MG63 (cell line): ENCODE measurements around the gene ITGB6. TPM values are rescaled to one million over a fixed set of nuclear protein-coding genes. Genes with fewer than 3 reads are reported as not detected.

Experiments used
- DNase-seq: peaks from one replicate; pipeline ENCODE4 v3.0.0-alpha.2; 2020
- H3K27me3 ChIP-seq: fragments of 250-450 bp; sonication (Bioruptor Pico); 2 replicates; pipeline ENCODE4 v1.5.1; 2020; ENCODE audit warnings: mild to moderate bottlenecking, moderate library complexity
- H3K36me3 ChIP-seq: fragments of 250-450 bp; sonication (Bioruptor Pico); 2 replicates; pipeline ENCODE4 v1.5.1; 2020; ENCODE audit warnings: mild to moderate bottlenecking, moderate library complexity
- H3K4me3 ChIP-seq: fragments of 250-450 bp; sonication (Bioruptor Pico); 2 replicates; pipeline ENCODE4 v1.5.1; 2020; ENCODE audit warnings: mild to moderate bottlenecking, moderate library complexity
- H3K9me3 ChIP-seq: fragments of 250-450 bp; sonication (Bioruptor Pico); 2 replicates; pipeline ENCODE4 v1.5.1; 2020; ENCODE audit warnings: mild to moderate bottlenecking, moderate library complexity
- total RNA-seq: library from RNA; depleted of rRNA; stranded (reverse); fragments of >200 nt; shearing (Covaris generic); gene quantifications from 2 replicates; pipeline ENCODE4 v1.2.3, GENCODE V29; 2014; ENCODE audit warnings: low replicate concordance

ITGB6 gene
- total RNA-seq, 1 experiment from 2014 or later = not detected

- Histone ChIP-seq H3K4me3 (no peak overlapping the region), H3K27me3 (no peaks in the 10 kb centered on the region)
- DNase-seq = no peak
Observed at GRCh38 chr2:160096409-160096808, 103.7 kb downstream of the ITGB6 start.

GRCh38 chr2:160092445-160092844 lies 107.6 kb downstream of the ITGB6 start:
- H3K36me3 ChIP-seq = no peaks in the 10 kb centered on the region
- H3K27me3 ChIP-seq = no peaks in the 10 kb centered on the region
- no peak overlapping the region for H3K4me3 ChIP-seq
- DNase-seq = no peak
- H3K9me3 ChIP-seq = peaks cover 20% of the 10 kb centered on the region

More at GRCh38 chr2:160096409-160096808, 103.7 kb downstream of the ITGB6 start:
- peaks cover 5% of the 10 kb centered on the region for H3K9me3 ChIP-seq
- no peaks in the 10 kb centered on the region for H3K36me3 ChIP-seq

GRCh38 chr2:160091381-160091780 lies 108.7 kb downstream of the ITGB6 start:
- Histone ChIP-seq H3K36me3 (no peaks in the 10 kb centered on the region), H3K27me3 (no peaks in the 10 kb centered on the region), H3K9me3 (peaks cover 27% of the 10 kb centered on the region), H3K4me3 (no peak overlapping the region)
- no peak for DNase-seq

GRCh38 chr2:160087854-160088745 lies 112.0 kb downstream of the ITGB6 start:
- peaks cover 32% of the 10 kb centered on the region for H3K9me3 ChIP-seq
- no peaks in the 10 kb centered on the region for H3K36me3 ChIP-seq
- no peak overlapping the region for H3K4me3 ChIP-seq
- no peaks in the 10 kb centered on the region for H3K27me3 ChIP-seq
- DNase-seq = peak; percentile 3

GRCh38 chr2:160085662-160086061 lies 114.4 kb downstream of the ITGB6 start:
- Histone ChIP-seq H3K27me3 (no peaks in the 10 kb centered on the region), H3K4me3 (no peak overlapping the region), H3K36me3 (no peaks in the 10 kb centered on the region), H3K9me3 (peaks cover 33% of the 10 kb centered on the region)
- no peak for DNase-seq

- Histone ChIP-seq H3K27me3 (no peaks in the 10 kb centered on the region), H3K4me3 (no peak overlapping the region), H3K36me3 (no peaks in the 10 kb centered on the region), H3K9me3 (peaks cover 6% of the 10 kb centered on the region)
- DNase-seq = no peak
Observed at GRCh38 chr2:160077912-160078810, 121.9 kb downstream of the ITGB6 start.

- no peaks in the 10 kb centered on the region for H3K36me3 ChIP-seq
- H3K4me3 ChIP-seq = no peak overlapping the region
- H3K9me3 ChIP-seq = peaks cover 2% of the 10 kb centered on the region; the same call in 1 of the 2 replicates
- no peak for DNase-seq
- no peaks in the 10 kb centered on the region for H3K27me3 ChIP-seq
Observed at GRCh38 chr2:160076914-160077313, 123.2 kb downstream of the ITGB6 start.

- DNase-seq = no peak
- no peaks in the 10 kb centered on the region for H3K27me3 ChIP-seq
- no peaks in the 10 kb centered on the region for H3K36me3 ChIP-seq
- peaks cover 2% of the 10 kb centered on the region; the same call in 1 of the 2 replicates for H3K9me3 ChIP-seq
- no peak overlapping the region for H3K4me3 ChIP-seq
Observed at GRCh38 chr2:160076241-160076640, 123.8 kb downstream of the ITGB6 start.

- no peak overlapping the region for H3K4me3 ChIP-seq
- no peaks in the 10 kb centered on the region for H3K27me3 ChIP-seq
- H3K9me3 ChIP-seq = peaks cover 2% of the 10 kb centered on the region; the same call in 1 of the 2 replicates
- DNase-seq = peak; percentile 91
- H3K36me3 ChIP-seq = no peaks in the 10 kb centered on the region
Observed at GRCh38 chr2:160075171-160075570, 124.9 kb downstream of the ITGB6 start.

- Histone ChIP-seq H3K9me3 (peaks cover 5% of the 10 kb centered on the region; the same call in 1 of the 2 replicates), H3K4me3 (no peak overlapping the region), H3K27me3 (no peaks in the 10 kb centered on the region), H3K36me3 (no peaks in the 10 kb centered on the region)
- DNase-seq = no peak
Observed at GRCh38 chr2:160073284-160073888, 126.7 kb downstream of the ITGB6 start.

- H3K9me3 ChIP-seq = peaks cover 3% of the 10 kb centered on the region; the same call in 1 of the 2 replicates
- no peaks in the 10 kb centered on the region for H3K36me3 ChIP-seq
- H3K4me3 ChIP-seq = no peak overlapping the region
- H3K27me3 ChIP-seq = no peaks in the 10 kb centered on the region
- DNase-seq = no peak
Observed at GRCh38 chr2:160068906-160069305, 131.2 kb downstream of the ITGB6 start.

- Histone ChIP-seq H3K27me3 (no peaks in the 10 kb centered on the region), H3K36me3 (no peaks in the 10 kb centered on the region), H3K4me3 (no peak overlapping the region), H3K9me3 (peaks cover 3% of the 10 kb centered on the region; the same call in 1 of the 2 replicates)
- DNase-seq = no peak
Observed at GRCh38 chr2:160064916-160065315, 135.2 kb downstream of the ITGB6 start.

- Histone ChIP-seq H3K9me3 (peaks cover 3% of the 10 kb centered on the region; the same call in 1 of the 2 replicates), H3K4me3 (no peak overlapping the region), H3K27me3 (no peaks in the 10 kb centered on the region), H3K36me3 (no peaks in the 10 kb centered on the region)
- no peak for DNase-seq
Observed at GRCh38 chr2:160063879-160064612, 136.0 kb downstream of the ITGB6 start.

- DNase-seq = no peak
- Histone ChIP-seq H3K36me3 (no peaks in the 10 kb centered on the region), H3K4me3 (peak overlapping the region; percentile 53; the same call in 1 of the 2 replicates), H3K9me3 (no peaks in the 10 kb centered on the region), H3K27me3 (no peaks in the 10 kb centered on the region)
Observed at GRCh38 chr2:160063271-160063670, 136.8 kb downstream of the ITGB6 start.

- Histone ChIP-seq H3K4me3 (peak within 1 kb of the TSS; percentile 53), H3K36me3 (no peaks in the 10 kb centered on the region), H3K27me3 (no peaks in the 10 kb centered on the region), H3K9me3 (no peaks in the 10 kb centered on the region)
- DNase-seq = peak; percentile 54
Observed at GRCh38 chr2:160062292-160063005, 137.6 kb downstream of the ITGB6 start, which contains the start of gene PLA2R1. Gene PLA2R1, minus strand, starts transcription at chr2:160062615. Its CDS starts 212 bp downstream, at chr2:160062403.
